Measurements from ENCODE around the gene PAX7. TPM values are rescaled to one million over a fixed set of nuclear protein-coding genes. Genes with fewer than 3 reads are reported as not detected.

The PAX7 gene
- total RNA-seq (2022; extraction: Qiagen RNA extraction): 0.75 to 0.88 TPM (median 0.85 TPM) in 5 replicates

GRCh38 chr1:18630511-18631495, at the start of gene PAX7:
Gene PAX7, plus strand, starts transcription at chr1:18630846. Its CDS starts 758 bp downstream, at chr1:18631604.

Other genes with a start within 250 kb of the PAX7 start
- gene KLHDC7A, start 149.9 kb upstream of the PAX7 start, total RNA-seq (2022; extraction: Qiagen RNA extraction): 1.2 to 2.0 TPM (median 1.3 TPM) in 5 replicates
- gene TAS1R2, start 228.8 kb downstream of the PAX7 start, total RNA-seq (2022; extraction: Qiagen RNA extraction): not detected in 5 replicates